Hepatocyte (in vitro differentiated cells): Measurements from ENCODE around the gene CEP120.

Source experiments
- EZH2 ChIP-seq: fragments of 200-600 bp; sonication (generic); IDR thresholded peaks from 2 replicates; pipeline ENCODE4 v1.6.1; 2016; ENCODE audit warnings: antibody characterized with exemption, mild to moderate bottlenecking, borderline replicate concordance
- EZH2phosphoT487 ChIP-seq: fragments of 200-600 bp; sonication (generic); IDR thresholded peaks from one replicate; pipeline ENCODE4 v1.6.1; 2018; ENCODE audit warnings: antibody characterized with exemption, mild to moderate bottlenecking, low read depth, moderate library complexity; ENCODE audit not compliant: unreplicated experiment, severe bottlenecking
- TF ChIP-seq, protein P1 (sequence below): fragments of 200-600 bp; sonication (generic); IDR thresholded peaks from 2 replicates; pipeline ENCODE4 v1.5.1; 2016; ENCODE audit warnings: antibody characterized with exemption, mild to moderate bottlenecking; ENCODE audit not compliant: poor library complexity

DNA sequence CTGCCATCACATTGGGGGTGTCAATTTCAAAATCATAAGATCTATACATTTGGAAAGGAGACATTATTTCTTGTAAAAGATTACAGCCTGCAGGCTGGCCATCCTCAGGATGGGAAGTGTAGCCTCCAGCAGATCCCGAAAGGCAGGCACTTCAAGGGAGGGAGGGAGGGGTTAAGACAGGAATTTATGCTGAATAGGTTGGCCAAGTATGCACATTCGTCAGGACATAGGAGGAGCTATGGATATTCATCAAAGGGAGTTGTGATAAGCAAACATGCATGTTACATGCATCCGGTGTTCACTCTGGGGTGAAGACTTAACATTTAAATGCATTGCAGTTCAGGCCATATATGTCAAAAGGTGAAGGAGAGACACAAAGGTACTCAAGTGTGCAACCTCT, 119.4 kb downstream of the CEP120 start:
- TF ChIP-seq, protein P1, sequence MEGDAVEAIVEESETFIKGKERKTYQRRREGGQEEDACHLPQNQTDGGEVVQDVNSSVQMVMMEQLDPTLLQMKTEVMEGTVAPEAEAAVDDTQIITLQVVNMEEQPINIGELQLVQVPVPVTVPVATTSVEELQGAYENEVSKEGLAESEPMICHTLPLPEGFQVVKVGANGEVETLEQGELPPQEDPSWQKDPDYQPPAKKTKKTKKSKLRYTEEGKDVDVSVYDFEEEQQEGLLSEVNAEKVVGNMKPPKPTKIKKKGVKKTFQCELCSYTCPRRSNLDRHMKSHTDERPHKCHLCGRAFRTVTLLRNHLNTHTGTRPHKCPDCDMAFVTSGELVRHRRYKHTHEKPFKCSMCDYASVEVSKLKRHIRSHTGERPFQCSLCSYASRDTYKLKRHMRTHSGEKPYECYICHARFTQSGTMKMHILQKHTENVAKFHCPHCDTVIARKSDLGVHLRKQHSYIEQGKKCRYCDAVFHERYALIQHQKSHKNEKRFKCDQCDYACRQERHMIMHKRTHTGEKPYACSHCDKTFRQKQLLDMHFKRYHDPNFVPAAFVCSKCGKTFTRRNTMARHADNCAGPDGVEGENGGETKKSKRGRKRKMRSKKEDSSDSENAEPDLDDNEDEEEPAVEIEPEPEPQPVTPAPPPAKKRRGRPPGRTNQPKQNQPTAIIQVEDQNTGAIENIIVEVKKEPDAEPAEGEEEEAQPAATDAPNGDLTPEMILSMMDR, result no peak
- TF ChIP-seq EZH2, result no peak
- TF ChIP-seq EZH2phosphoT487, result no peak
